Choroid plexus epithelial cell (primary cell): Measurements from ENCODE around the gene FCSK.
A peak's percentile ranks its signal among the peaks of the same experiment; 100 is the strongest.

ENCODE experiments used
- DNase-seq: peaks from one replicate; pipeline ENCODE4 v3.0.0-alpha.2; 2010; ENCODE audit warnings: low read depth
- H3K4me3 ChIP-seq: 2 replicates; pipeline ENCODE4 v1.5.1; 2011; ENCODE audit warnings: low read depth, mild to moderate bottlenecking, control low read depth, low read length, moderate library complexity
- TF ChIP-seq, protein P1 (sequence below): conservative IDR thresholded peaks from 2 replicates; pipeline ENCODE4 v1.5.1; 2011; ENCODE audit warnings: low read depth, mild to moderate bottlenecking, control low read depth, inconsistent platforms, low read length, moderate library complexity

The FCSK gene

GRCh38 chr16:70465999-70466804 is 11.8 kb downstream of the FCSK start:
- TF ChIP-seq, protein P1, sequence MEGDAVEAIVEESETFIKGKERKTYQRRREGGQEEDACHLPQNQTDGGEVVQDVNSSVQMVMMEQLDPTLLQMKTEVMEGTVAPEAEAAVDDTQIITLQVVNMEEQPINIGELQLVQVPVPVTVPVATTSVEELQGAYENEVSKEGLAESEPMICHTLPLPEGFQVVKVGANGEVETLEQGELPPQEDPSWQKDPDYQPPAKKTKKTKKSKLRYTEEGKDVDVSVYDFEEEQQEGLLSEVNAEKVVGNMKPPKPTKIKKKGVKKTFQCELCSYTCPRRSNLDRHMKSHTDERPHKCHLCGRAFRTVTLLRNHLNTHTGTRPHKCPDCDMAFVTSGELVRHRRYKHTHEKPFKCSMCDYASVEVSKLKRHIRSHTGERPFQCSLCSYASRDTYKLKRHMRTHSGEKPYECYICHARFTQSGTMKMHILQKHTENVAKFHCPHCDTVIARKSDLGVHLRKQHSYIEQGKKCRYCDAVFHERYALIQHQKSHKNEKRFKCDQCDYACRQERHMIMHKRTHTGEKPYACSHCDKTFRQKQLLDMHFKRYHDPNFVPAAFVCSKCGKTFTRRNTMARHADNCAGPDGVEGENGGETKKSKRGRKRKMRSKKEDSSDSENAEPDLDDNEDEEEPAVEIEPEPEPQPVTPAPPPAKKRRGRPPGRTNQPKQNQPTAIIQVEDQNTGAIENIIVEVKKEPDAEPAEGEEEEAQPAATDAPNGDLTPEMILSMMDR, result no peak
- no peak overlapping the region for H3K4me3 ChIP-seq
- DNase-seq, result no peak

GRCh38 chr16:70466805-70467076 is 12.3 kb downstream of the FCSK start:
- TF ChIP-seq, protein P1, result no peak
- no peak for DNase-seq
- no peak overlapping the region for H3K4me3 ChIP-seq

DNA sequence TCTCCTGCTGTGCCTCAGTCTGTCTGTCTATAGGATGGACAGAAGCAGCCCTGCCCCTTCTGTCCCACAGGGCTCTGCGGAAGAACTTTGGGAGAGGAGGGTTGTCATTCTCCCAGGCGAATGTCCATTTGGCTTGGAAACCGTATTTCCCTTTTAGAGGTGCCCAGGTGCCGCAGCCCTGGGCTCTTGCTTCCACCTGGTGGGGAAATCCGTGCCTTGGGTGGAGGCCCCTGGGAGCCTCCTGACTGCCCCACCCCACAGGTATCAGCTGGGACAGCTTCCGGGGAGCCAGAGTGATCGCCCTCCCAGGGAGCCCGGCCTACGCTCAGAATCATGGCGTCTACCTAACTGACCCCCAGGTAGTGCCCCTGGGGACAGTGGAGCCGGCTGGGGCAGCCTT is 12.7 kb downstream of the FCSK start:
- H3K4me3 ChIP-seq, result no peak overlapping the region
- DNase-seq, result no peak
- TF ChIP-seq, protein P1, result peak; percentile 12

DNA sequence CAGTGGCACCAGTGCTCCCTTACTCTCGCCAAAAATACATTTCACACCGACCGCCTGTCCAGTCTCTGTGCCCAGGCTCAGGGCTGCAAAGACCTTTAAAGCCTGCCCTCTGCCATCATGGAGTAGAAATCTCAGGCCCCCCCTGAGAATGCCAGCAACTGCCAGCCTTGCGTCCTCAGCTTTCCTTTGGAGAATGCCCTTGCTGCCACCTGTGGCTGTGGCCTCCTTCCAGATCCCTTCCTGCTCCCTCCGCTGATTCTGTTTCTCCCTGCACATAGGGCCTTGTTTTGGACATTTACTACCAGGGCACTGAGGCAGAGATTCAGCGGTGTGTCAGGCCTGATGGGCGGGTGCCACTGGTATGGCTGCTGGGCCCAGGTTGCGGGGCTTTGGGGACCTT is 13.2 kb downstream of the FCSK start:
- H3K4me3 ChIP-seq, result no peak overlapping the region
- no peak for DNase-seq
- TF ChIP-seq, protein P1, result no peak

- TF ChIP-seq, protein P1, result no peak
- DNase-seq, result no peak
- H3K4me3 ChIP-seq, result no peak overlapping the region
These were observed 14.6 kb downstream of the FCSK start for GRCh38 chr16:70468776-70469525.

DNA sequence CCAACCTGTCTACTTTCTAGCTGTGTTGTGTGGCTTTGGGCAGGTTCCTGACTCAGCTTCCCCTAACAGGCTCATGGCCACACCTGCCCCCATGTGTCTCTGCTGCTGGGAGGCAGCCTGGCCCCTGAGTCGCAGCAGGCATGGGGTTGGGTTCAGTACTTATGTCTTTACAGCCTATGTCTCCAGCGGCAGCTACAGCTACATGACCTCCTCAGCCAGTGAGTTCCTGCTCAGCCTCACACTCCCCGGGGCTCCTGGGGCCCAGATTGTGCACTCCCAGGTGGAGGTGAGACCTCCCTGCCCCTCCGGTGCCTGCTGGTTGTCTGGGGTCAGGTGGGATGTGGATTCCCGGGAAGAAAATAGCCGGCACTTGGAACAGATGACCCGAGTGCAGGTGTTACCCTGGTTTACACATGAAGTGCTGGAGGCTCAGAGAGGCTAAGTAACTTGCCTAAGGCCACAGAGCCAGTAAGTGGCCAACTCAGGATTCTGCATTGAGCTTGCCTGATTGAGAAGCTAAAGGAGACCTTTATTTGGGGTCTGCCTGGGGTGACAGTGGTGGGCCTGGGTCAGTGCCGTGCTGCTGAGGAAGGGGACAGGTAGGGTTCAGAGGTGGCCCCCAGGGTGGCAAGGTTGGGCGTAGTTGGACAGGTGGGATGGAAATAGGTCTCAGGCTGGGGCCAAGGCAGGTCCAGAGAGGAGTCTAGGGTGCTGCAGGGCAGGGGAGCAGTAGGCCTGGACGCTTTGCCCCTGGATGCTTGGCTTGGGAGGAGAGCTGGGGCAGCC is 15.9 kb downstream of the FCSK start:
- no peak overlapping the region for H3K4me3 ChIP-seq
- TF ChIP-seq, protein P1, result no peak
- DNase-seq, result no peak
